GM18861 (cell line): Measurements from ENCODE around the gene EBLN1.

ENCODE experiments used
- ATAC-seq: cut with Tn5 transposase; IDR thresholded peaks from one replicate; pipeline ENCODE4 v1.9.1; 2021; ENCODE audit not compliant: unreplicated experiment

The EBLN1 gene

DNA sequence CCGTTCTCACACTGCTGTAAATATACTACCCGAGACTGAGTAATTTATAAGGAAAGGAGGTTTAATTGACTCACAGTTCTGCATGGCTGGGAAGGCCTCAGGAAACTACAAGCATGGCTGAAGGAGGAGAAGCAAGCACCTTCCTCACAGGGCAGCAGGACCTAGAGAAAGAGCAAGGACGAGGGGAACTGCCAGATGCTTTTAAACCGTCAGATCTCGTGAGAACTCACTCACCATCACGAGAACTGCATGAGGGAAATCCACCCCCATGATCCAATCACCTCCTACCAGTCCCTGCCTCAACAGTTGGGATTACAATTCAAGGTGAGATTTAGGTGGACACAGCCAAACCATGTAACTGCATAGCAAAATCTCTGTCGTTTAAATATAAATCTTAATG is at the start of gene EBLN1:
Gene EBLN1 (minus strand): TSS at position 174 of the 400 bp plus-strand sequence. CDS start 8,032 bp downstream, outside the sequence.
- ATAC-seq: no peak

GRCh38 chr10:22265839-22266537 is 48.2 kb upstream of the EBLN1 start:
- ATAC-seq: no peak

DNA sequence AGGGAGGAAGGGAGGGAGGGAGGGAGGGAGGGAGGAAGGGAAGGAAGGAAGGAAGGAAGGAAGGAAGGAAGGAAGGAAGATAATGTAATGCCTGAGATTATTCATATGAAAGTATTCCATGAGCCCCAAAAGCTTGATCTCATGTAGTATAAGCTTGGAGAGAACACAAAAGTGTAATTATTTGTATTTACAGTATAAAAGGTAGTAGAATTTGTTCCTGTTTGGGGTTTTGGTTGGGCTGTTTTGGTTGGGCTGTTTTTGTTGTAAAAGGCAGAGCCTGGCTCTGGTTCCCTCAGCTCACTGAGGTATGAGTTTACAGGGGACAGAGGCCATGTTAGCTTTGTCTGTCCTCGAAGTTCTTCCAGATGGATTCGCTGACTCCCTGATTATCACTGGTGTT is 45.3 kb upstream of the EBLN1 start:
- no peak for ATAC-seq

- no peak for ATAC-seq
Measured at GRCh38 chr10:22259280-22259679, 41.5 kb upstream of the EBLN1 start.

DNA sequence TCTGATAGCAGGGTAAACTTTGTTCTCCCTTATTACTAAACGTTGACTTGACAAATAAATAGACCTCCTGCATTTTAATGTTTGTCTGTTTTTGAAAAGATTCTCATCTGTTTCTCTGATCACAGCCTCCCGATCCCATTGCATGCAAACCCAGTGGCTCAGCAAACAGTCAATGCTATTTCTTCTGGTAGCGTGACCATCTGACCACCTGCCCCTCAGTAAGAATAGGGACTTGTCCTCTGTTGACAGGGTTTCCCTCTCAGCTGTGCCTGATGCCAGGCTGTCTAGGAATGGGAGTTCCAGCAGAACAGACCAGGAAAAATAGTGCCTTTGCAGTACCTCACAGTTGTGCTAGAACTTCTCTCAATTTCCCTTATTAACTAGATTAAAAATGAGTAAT is 40.7 kb upstream of the EBLN1 start:
- no peak for ATAC-seq

- ATAC-seq: no peak
Measured at GRCh38 chr10:22253580-22253882, 35.7 kb upstream of the EBLN1 start.

DNA sequence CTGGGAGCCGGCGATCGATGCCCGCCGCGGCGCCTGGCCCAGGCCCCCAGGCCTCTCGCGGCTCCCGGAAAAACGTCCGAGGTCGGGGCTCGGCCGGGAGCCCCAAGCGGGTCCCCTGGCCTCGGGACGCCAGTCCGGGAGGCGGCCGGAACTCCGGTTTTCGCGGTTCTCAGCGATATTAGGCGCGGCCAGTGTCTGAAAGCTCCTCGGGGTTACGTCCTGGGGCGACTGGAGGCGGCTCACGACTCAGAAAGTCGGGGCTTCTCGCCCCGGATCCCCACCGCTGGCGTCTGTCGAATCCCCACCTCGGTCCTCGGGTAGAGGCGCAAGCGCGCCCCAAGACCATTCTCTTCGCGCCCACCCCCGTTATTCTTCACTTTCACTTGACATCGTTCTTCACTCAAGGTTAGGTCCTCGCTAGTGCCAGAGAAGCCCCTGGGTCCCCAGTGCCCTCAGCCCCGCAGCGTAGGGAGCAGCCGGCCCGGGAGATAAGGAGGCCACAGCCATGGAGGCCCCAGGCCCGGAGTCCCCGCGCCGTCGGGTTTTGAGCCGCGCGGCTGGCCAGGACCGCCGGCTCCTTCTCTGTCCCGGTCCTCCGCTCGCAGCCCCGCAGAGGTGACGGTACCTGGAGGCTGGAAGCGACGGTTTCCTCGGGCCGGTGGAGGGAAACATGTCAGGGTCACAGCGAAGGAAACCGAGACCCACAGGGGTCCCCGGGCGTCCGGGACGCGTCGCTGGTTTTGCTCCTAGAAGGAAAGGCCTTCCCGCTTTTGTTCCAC is 35.2 kb upstream of the EBLN1 start:
- ATAC-seq: peak; percentile 33

- peak; percentile 67 for ATAC-seq
Measured at GRCh38 chr10:22252224-22252800, 34.5 kb upstream of the EBLN1 start.

DNA sequence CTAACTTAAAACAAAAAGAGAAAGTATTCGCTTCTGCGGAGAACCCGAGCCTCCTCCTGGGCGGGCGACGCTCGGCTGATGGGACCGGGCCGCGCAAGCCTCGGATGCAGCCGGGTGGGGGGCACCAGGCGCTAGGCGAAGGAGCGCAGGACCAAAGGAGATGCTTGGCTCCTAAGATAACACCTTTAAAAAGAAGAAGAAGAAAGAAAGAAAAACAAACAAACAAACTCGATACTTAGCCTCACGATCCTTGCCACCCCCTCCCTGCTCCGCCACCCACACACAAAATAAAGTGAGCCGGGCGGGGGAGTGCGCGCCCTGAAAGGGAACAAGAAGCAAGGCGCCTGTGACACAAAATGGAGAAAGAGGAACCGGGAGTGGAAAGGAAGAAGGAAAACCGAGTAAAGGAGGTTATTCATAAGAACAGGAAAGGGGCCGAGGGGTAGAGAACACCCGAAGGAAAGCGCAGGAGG is 34.0 kb upstream of the EBLN1 start:
- peak; percentile 25 for ATAC-seq

GRCh38 chr10:22250897-22251660 is 33.3 kb upstream of the EBLN1 start:
- no peak for ATAC-seq

DNA sequence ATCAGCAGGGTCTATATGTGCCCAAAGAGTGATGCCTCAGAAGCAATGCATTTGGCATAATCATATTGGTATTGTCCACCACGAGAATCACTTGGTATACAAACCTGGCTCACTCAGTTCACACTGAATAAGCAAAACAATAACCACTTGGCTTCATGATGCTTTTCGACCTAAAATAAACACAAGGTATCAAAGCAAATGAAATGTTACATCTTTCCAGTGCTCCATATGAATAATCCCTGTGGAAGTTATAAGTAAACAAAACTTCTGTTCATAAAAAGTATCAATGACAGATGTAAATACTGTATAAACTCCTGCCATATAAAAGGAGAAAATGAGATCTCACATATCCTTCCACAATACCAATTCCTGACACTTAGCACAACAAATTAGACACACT is 29.8 kb upstream of the EBLN1 start:
- ATAC-seq: no peak

- ATAC-seq: no peak
Measured at GRCh38 chr10:22246680-22247391, 29.0 kb upstream of the EBLN1 start.

DNA sequence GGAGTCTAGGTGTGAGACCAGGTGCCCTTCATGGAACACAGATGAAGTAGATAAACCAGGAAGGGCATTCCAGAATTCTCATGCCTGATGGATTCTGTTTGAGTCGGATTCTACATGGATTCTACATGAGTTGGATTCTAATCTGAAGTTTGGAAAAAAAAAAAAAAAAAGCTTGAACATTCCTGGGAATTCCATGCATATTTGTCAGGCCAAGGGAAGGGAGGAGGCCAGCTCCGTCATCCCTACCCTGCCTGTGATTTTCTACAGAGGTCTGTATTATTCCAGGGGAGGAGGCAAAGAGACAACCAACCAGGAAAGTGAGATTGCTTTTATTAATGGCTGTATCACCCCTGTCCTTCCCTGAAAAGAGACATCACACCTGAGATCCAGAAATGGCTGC is 27.8 kb upstream of the EBLN1 start:
- no peak for ATAC-seq

DNA sequence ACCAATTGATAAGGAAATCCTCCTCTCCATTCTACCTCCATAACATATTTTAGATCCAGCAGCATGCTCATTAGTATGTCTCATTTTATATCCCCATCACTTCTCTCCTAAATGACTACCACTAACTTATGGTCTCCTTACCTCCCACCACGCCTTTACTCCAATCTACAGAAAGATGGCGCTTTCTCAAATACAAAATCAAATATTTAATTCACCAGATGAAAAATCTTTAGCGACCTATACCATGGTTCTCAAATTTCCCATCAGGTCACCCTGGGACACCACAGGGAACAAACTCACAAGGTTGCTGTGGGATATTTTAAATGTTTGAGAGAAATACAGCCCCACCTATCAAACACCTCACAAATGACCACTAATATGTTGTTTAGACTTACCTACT is 27.0 kb upstream of the EBLN1 start:
- no peak for ATAC-seq

GRCh38 chr10:22244001-22244400 is 26.2 kb upstream of the EBLN1 start:
- no peak for ATAC-seq

- ATAC-seq: no peak
Measured at GRCh38 chr10:22243321-22243720, 25.5 kb upstream of the EBLN1 start.

DNA sequence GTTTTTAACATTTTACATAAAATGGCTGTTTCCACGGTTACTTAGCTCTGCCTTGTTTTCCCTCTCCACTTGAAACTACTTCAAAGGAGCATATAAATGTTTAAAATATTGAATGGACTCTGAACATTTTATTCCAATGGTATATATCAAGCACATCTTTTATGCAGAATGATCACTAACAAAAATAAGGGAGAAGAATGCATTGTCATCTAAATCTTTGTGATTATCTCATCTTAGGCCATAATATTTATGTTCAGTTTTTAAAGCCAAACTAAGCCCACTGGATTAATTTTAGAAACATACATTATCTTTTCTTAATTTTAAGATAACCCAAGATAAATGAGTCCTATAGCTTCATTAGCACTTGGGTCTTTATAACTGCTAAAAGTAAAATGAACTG is 13.4 kb upstream of the EBLN1 start:
- no peak for ATAC-seq

- peak; percentile 26 for ATAC-seq
Measured at GRCh38 chr10:22230158-22230833, 12.5 kb upstream of the EBLN1 start.

GRCh38 chr10:22229802-22230157 is 12.0 kb upstream of the EBLN1 start:
- no peak for ATAC-seq
